K562 (cell line): ENCODE measurements around the gene RNASEH2C. TPM values are rescaled to one million over a fixed set of nuclear protein-coding genes. Genes with fewer than 3 reads are reported as not detected.

Source experiments
- ETV1 ChIP-seq: fragments of 450-650 bp; conservative IDR thresholded peaks from 2 replicates; pipeline ENCODE4 v1.6.1; 2016; ENCODE audit warnings: missing genetic modification characterization, control low read depth, low read depth, missing compliant biosample characterization
- ETV6 ChIP-seq, 3 experiments: fragments of 150-350 bp in 1 of 3; sonication (generic) in 1 of 3; formaldehyde crosslinking in 1 of 3; IDR thresholded peaks; 2 replicates each; pipeline versions ENCODE4 v1.6.1 to v1.8.0; 2014 to 2022; ENCODE audit warnings: borderline replicate concordance in 2 of 3, low read depth in 2 of 3, antibody characterized with exemption in 1 of 3, low read length in 1 of 3, mild to moderate bottlenecking in 1 of 3, missing genetic modification reagents in 1 of 3
- GABPA ChIP-seq: fragments of 200-800 bp; sonication (Bioruptor generic); conservative IDR thresholded peaks from 2 replicates; pipeline ENCODE4 v1.6.1; 2016; ENCODE audit warnings: low read depth, missing genetic modification characterization, missing compliant biosample characterization
- HNRNPL ChIP-seq: fragments of 200-400 bp; formaldehyde crosslinking; IDR thresholded peaks from 2 replicates; pipeline ENCODE4 v1.6.1; 2017; ENCODE audit warnings: low read depth, mild to moderate bottlenecking, low read length
- KLF13 ChIP-seq: fragments of 450-650 bp; IDR thresholded peaks from 2 replicates; pipeline ENCODE4 v1.6.1; 2016; ENCODE audit warnings: missing genetic modification characterization, low read depth, mild to moderate bottlenecking, missing compliant biosample characterization, moderate library complexity, borderline replicate concordance
- KLF16 ChIP-seq: IDR thresholded peaks from 2 replicates; pipeline ENCODE4 v1.6.1; 2016; ENCODE audit warnings: antibody characterized with exemption
- REST ChIP-seq, 2 experiments: fragments of 450-650 bp; formaldehyde crosslinking in 1 of 2; IDR thresholded peaks; 2 replicates each; pipeline versions ENCODE4 v1.4.0 to v1.6.1; 2014 to 2020; ENCODE audit warnings: mild to moderate bottlenecking in 2 of 2, borderline replicate concordance in 1 of 2, low read depth in 1 of 2
- TEAD4 ChIP-seq, 2 experiments: sonication (generic) in 1 of 2; formaldehyde crosslinking in 1 of 2; IDR thresholded peaks; 2 replicates each; pipeline versions ENCODE4 v1.6.1 to v1.8.0; 2012 to 2022; ENCODE audit warnings: borderline replicate concordance in 1 of 2, inconsistent platforms in 1 of 2, low read length in 1 of 2, mild to moderate bottlenecking in 1 of 2, missing genetic modification reagents in 1 of 2
- ZNF23 ChIP-seq: fragments of 250-450 bp; sonication (Bioruptor Pico); IDR thresholded peaks from 2 replicates; pipeline ENCODE4 v1.4.0; 2020; ENCODE audit warnings: mild to moderate bottlenecking
- ZNF277 ChIP-seq: fragments of 250-450 bp; sonication (Bioruptor Pico); IDR thresholded peaks from 2 replicates; pipeline ENCODE4 v1.8.0; 2022; ENCODE audit warnings: inconsistent platforms, mild to moderate bottlenecking, moderate library complexity, borderline replicate concordance
- ZNF76 ChIP-seq: fragments of 250-450 bp; sonication (Bioruptor Pico); IDR thresholded peaks from 2 replicates; pipeline ENCODE4 v1.4.0; 2020; ENCODE audit warnings: mild to moderate bottlenecking, moderate library complexity, borderline replicate concordance
- polyA plus RNA-seq, 8 experiments: library from polyadenylated mRNA; depleted of rRNA in 4 of 8; stranded (reverse) in 5 of 8; unstranded in 3 of 8; fragments of >200 nt; fragmentation: Nextera tagmentation in 2 of 8; fragmentation: Illumina TruSeq in 1 of 8; extraction: Ambion mirVana in 2 of 8; extraction: Trizol in 1 of 8; gene quantifications; 2 replicates each; pipeline versions ENCODE4 v1.2.1 to v1.2.3, GENCODE V29; 2011 to 2014; ENCODE audit warnings: inconsistent platforms in 1 of 8, missing spikeins in 1 of 8
- total RNA-seq, 7 experiments: library from RNA; depleted of rRNA in 6 of 7; stranded (reverse); fragments of >200 nt in 6 of 7; fragmentation: Illumina TruSeq in 2 of 7; extraction: Trizol in 2 of 7; gene quantifications; 2 replicates each; pipeline versions ENCODE4 v1.2.1 to v1.2.3, GENCODE V29; 2011 to 2021; ENCODE audit warnings: low replicate concordance in 1 of 7

Gene RNASEH2C
- total and polyA plus RNA-seq, 9 of the 15 experiments (the other 6 are each of a cell fraction or from before 2014, with no cell fraction given), result 5.4 to 78.2 (median 15.6) TPM

- TF ChIP-seq REST (IDR thresholded peaks at IDR 0.05; ENCODE audit: borderline replicate concordance) (peak; percentile 36; the same call in 1 of the 2 replicates), REST (CRISPR knock-in tag; IDR thresholded peaks at IDR 0.05; ENCODE audit: low read depth) (no peak), ETV6 (IDR thresholded peaks at IDR 0.05; ENCODE audit: borderline replicate concordance in 1 of 2, low read depth in 2 of 2, low read length in 1 of 2) (no peak), ETV6 (CRISPR knock-in tag; IDR thresholded peaks at IDR 0.05; ENCODE audit: borderline replicate concordance) (no peak), HNRNPL (no peak), ZNF23 (CRISPR knock-in tag) (no peak), ETV1 (tag) (peak; percentile 46; the same call in 1 of the 2 replicates), KLF13 (tag) (no peak), GABPA (tag) (peak; percentile 44), KLF16 (no peak), ZNF76 (CRISPR knock-in tag) (no peak), ZNF277 (no peak), TEAD4 (IDR thresholded peaks at IDR 0.05; ENCODE audit: low read length) (no peak), TEAD4 (CRISPR knock-in tag; IDR thresholded peaks at IDR 0.05; ENCODE audit: borderline replicate concordance) (no peak)
Measured at GRCh38 chr11:65742353-65742752, 21.8 kb upstream of the RNASEH2C start (continued).
